ENCODE measurements around the gene TMEM144. TPM values are rescaled to one million over a fixed set of nuclear protein-coding genes. Genes with fewer than 3 reads are reported as not detected.

TMEM144 gene
- total RNA-seq, 1 donor from 2014 or later: 4.2 TPM

DNA sequence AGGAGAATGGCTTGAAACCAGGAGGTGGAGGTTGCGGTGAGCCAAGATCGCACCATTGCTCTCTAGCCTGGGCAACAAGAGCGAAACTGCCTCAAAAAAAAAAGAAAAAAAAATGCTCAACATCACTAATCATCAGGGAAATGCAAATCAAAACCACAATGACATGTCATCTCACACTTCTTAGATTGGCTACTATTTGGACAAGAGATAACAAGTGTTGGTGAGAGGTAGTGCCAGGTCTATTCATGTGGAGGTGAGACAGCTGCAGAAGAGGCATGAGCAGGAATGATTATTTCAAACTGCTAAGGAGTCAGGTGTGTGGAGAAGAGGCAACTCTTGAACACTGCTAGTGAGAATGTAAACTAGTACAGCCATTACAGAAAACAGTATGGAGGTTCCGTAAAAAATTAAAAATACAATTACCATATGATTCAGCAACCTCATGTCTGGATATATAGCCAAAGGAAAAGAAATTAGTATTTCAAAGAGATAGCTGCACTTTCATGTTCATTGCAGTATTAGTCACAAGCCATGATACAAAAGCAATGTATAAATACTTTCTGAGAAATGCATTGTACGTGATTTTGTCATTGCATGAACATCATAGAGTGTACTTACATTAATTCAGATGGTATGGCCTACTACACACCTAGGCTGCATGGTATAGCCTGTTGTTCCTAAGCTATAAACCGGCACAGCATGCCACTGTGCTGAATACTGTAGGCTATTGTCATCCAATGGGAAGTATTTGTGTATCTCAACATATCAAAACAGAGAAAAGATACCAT is 75.3 kb downstream of the TMEM144 start:
- TF ChIP-seq, protein P1, sequence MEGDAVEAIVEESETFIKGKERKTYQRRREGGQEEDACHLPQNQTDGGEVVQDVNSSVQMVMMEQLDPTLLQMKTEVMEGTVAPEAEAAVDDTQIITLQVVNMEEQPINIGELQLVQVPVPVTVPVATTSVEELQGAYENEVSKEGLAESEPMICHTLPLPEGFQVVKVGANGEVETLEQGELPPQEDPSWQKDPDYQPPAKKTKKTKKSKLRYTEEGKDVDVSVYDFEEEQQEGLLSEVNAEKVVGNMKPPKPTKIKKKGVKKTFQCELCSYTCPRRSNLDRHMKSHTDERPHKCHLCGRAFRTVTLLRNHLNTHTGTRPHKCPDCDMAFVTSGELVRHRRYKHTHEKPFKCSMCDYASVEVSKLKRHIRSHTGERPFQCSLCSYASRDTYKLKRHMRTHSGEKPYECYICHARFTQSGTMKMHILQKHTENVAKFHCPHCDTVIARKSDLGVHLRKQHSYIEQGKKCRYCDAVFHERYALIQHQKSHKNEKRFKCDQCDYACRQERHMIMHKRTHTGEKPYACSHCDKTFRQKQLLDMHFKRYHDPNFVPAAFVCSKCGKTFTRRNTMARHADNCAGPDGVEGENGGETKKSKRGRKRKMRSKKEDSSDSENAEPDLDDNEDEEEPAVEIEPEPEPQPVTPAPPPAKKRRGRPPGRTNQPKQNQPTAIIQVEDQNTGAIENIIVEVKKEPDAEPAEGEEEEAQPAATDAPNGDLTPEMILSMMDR (IDR thresholded peaks at IDR 0.05; ENCODE audit: insufficient read depth, low read length, severe bottlenecking): no peak
- Histone ChIP-seq H3K27me3 (ENCODE audit: control insufficient read depth, insufficient read depth, low read length) (no peaks in the 10 kb centered on the region), H3K36me3 (ENCODE audit: control insufficient read depth, insufficient read depth, low read length) (no peaks in the 10 kb centered on the region), H3K4me3 (ENCODE audit: low read depth, low read length) (no peak overlapping the region)
- FAIRE-seq (no peak), DNase-seq (ENCODE audit: low read depth) (peak; percentile 71)

DNA sequence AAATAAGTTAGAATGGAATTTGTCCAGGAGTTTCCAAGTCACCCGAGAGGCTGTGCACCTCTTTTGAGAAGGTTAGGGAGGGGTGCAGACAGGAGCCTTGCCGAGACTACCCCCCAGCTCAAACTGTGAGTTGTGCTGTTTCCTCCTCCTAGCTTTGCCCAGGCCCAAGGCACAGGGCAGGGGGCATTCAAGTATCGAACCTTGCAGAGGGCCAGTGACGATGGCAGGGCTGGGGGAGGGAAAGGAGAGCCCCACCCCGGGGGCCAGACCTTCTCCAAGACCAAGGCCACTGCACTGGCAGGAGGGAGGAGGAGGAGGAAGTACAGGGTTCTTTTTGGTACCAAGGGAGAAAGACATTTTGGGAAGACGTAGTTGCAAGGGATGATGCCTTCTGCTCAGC is 80.6 kb downstream of the TMEM144 start:
- FAIRE-seq: no peak

DNA sequence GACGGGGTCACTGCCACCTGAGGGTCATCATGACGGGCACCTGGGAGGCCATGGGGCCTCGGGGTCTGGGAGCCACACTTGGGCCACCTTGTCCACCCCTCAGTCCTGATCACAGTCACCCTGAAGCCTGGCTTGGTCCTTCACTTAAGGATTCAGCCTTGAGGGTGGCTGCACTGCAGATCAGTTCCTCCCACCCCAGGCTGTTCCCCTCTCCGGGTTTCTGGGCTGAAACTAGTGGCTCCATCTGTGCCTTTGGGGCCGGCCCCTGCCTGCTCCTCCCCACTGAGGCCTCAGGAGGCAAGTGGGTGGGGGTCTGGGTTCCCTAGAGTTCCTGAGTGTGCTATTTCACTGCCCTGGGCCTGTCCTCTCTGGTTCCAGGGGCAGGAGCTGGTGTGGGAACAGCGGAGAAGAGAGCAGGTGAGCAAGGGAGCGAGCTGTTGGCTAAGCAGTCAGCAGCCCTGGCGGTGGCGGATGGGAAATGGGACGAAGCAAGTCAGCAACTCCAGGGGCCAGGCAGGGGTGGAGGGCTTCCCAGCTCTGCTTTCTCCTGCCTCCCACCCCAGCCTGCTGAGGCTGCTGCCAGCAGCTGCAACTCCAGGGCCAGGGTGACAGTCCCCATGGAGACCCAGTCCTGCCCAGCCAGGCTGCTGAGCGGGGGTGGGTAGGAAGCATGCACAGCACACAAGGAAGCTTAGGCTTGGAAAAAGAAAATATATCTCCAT is 81.2 kb downstream of the TMEM144 start:
- no peak for FAIRE-seq
- TF ChIP-seq, protein P1 (IDR thresholded peaks at IDR 0.05; ENCODE audit: insufficient read depth, low read length, severe bottlenecking): no peak

More for the DNA sequence above, 80.6 kb downstream of the TMEM144 start:
- no peak overlapping the region for H3K4me3 ChIP-seq (ENCODE audit: low read depth, low read length)
- H3K27me3 ChIP-seq (ENCODE audit: control insufficient read depth, insufficient read depth, low read length): no peaks in the 10 kb centered on the region
- DNase-seq (ENCODE audit: low read depth): no peak
- no peaks in the 10 kb centered on the region for H3K36me3 ChIP-seq (ENCODE audit: control insufficient read depth, insufficient read depth, low read length)
- TF ChIP-seq, protein P1 (IDR thresholded peaks at IDR 0.05; ENCODE audit: insufficient read depth, low read length, severe bottlenecking): no peak

DNA sequence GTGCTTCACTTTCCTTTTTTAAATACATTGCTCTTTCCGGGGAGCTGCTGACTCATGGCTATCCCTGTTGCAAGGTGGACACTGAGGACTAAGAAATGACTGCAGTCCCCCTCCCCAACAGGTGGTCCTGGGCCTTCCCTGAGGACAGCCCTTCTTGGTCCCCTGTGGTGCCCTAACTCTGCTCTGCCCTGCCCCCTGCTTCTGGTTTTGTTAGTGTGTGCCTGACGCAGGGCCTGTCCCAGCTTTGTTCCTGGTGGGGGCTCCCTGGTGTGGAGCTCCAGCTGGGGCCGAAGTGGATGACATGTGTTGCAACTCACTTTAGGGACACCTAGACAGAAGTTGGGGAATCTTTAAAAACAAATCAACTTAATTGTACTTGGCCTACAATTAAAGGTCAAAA is 81.9 kb downstream of the TMEM144 start:
- TF ChIP-seq, protein P1 (IDR thresholded peaks at IDR 0.05; ENCODE audit: insufficient read depth, low read length, severe bottlenecking): no peak
- H3K4me3 ChIP-seq (ENCODE audit: low read depth, low read length): no peak overlapping the region
- H3K27me3 ChIP-seq (ENCODE audit: control insufficient read depth, insufficient read depth, low read length): no peaks in the 10 kb centered on the region
- no peak for DNase-seq (ENCODE audit: low read depth)
- no peaks in the 10 kb centered on the region for H3K36me3 ChIP-seq (ENCODE audit: control insufficient read depth, insufficient read depth, low read length)
- no peak for FAIRE-seq

More for the DNA sequence above, 81.2 kb downstream of the TMEM144 start:
- Histone ChIP-seq H3K27me3 (ENCODE audit: control insufficient read depth, insufficient read depth, low read length) (no peaks in the 10 kb centered on the region), H3K4me3 (ENCODE audit: low read depth, low read length) (no peak overlapping the region), H3K36me3 (ENCODE audit: control insufficient read depth, insufficient read depth, low read length) (no peaks in the 10 kb centered on the region)
- DNase-seq (ENCODE audit: low read depth): no peak

DNA sequence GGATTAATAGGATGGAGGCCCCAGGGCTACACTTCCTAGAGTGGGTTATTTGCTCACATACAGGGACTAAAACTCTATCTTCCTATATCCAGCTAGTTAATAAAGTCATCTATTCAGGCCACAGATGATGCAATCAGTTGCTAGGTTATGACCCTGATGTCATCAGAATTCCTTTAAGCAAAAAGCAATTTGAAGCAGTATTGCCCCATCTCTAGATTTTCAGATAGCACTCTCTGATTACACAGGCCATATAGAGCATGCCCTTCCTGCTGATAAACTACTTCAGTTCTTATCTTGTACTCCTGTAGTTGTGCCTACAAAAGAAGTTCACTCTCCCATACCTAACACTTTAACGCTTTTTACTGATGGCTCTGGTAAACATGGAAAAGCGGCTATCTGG is 84.8 kb downstream of the TMEM144 start:
- TF ChIP-seq, protein P1 (IDR thresholded peaks at IDR 0.05; ENCODE audit: insufficient read depth, low read length, severe bottlenecking): no peak
- no peak for FAIRE-seq
- no peak for DNase-seq (ENCODE audit: low read depth)
- no peaks in the 10 kb centered on the region for H3K27me3 ChIP-seq (ENCODE audit: control insufficient read depth, insufficient read depth, low read length)
- H3K4me3 ChIP-seq (ENCODE audit: low read depth, low read length): no peak overlapping the region
- H3K36me3 ChIP-seq (ENCODE audit: control insufficient read depth, insufficient read depth, low read length): no peaks in the 10 kb centered on the region
